Stimulated activated CD8-positive, alpha-beta memory T cell treated with anti-CD3 and anti-CD28 coated beads, Interleukin-12 subunit alpha, Interleukin-12 subunit beta, amount 100 ng/mL, for 1 hour (primary cell): ENCODE data around the gene NMRK2.

Experiments used
- DNase-seq: peaks from one replicate; pipeline ENCODE4 v3.0.0-alpha.2; 2020; ENCODE audit warnings: low read depth

The NMRK2 gene

DNA sequence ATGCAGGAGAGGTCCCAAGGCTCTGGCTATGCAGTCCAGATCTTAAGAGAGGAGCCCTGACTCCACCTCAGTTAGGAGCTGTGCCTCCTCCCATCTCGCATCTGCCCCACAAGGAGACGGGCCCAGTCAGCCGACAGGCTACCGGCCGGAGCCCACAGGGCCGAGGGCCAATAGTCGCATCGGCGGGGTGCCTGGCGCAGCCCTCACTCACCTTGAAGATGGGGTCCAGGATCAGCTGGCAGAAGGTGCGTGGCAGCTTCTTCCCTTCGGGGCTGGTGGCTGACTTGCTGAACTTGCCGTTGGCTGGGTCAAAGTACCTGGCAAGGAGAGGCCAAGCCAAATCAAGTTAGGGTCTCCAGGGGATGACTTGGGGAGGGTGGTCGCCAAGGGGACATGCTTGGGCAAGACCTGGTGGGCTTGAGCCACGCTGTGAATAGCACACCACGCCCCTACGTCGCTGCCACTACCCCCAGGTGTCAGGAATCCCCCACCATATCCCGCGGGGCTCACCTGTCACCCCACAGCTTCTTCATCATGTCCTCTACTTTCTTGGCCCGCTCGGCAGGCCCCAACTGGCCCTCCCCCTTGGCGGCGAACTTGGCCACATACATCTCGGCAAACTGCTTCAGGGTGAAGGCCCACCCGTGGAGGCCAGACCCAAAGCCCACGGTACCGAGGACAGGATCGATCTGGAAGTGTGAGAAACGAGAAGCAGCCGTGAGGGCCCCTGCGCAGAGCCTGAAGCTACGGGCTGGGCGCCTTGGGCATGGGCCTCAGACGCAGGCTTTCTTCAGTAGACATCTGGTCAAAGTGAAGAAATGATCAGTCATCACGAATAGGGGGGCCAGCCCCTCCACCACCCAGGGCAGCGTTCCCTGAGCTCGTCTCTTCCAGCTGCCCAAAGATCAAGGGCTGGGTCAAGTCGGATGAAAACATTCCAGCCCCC is 49.1 kb downstream of the NMRK2 start:
- no peak for DNase-seq

DNA sequence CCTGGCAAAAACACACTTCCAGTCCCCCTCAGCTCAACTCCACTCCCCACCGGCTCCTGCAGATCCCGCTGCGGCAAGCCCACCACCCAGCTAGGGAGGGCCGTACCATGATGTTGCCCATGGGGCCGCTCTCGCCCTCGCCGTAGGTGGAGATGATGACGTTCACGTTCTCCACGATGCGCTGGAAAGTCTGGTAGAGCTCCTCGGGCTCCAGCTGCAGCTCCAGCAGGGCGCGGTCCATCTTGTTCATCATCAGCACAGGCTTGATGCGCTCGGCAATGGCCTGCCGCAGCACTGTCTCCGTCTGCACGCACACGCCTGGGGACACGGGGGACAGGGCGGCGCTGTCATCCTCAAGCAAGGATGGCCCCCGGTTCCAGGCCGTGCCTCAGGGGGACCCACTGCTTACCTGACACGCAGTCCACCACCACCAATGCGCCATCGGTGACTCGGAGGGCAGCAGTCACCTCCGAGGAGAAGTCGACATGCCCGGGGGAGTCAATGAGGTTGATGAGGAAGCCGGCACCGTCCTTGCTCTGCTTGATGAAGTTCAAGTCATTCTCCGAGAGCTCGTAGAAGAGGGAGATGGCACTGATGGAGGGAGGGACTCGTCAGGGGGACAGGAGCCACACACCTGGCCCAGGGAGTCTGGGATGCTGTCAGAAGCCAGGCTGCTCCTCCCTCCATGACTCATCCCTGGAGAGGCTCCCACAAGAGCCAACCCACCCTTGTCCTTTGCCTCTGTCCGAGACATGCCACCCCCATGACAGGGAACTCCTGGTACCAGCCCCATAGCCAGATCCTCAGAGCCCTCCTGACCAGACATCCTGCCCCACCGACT is 50.1 kb downstream of the NMRK2 start:
- DNase-seq: no peak

DNA sequence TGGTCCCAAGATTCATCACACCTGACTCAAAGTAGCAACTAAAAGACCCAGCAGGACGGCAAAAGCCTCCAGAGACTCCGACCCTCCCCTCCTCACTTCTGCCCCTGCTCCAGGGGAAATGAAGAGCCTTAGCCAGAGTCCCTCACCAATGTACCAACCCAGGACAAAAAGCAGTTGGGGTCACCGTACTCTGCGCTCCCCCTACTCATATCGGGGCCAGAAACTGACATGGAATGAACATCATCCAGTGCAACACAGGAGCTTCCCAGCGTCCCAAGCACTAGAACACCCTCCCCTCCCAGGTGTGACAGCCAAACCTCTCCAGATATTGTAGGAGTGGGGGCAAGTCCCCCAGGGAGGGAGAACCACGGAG is 50.7 kb downstream of the NMRK2 start:
- no peak for DNase-seq

DNA sequence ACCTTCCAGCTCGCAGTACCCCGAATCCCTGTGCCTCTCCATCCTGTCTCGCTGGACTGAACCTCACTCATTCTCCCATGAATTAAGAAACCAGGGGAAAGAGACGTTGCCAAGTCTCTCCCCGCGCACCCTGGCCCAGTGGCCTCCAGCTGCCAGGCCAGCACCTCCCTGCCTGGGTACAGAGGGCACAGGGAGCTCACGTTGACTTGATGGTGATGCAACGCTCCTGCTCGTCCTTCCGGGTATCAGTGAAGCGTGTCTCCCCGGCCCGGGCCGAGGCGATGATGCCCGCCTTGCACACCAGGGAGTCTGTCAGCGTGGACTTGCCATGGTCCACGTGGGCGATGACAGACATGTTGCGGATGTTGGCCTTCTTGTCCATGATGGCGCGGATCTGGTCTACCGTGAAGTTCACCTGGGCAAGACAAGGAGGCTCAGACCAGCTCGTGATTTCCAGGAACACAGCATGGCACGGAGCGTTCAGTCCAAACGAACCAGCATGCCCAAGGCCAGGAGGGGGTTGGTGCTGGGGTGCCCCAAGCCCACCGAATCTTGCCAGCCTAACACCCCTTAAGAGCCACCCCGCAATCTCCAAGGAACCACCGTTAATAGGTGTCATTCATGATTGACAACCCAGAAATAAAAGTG is 51.2 kb downstream of the NMRK2 start:
- DNase-seq: no peak

DNA sequence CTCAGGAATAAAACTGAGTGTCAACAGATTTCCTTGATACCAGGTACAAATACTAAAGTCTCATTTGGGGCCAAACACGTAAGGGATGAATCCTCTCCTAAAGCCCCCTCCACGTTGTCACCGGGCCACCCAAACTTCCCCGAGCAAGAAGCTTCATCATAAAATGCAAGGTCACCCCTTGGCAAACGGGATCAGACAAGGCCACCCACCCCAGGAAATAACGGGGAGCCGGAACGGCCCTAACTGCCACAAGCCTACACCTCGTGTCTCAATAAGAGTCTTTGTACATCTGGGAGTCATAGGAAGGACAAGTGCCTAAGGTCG is 51.7 kb downstream of the NMRK2 start:
- no peak for DNase-seq

DNA sequence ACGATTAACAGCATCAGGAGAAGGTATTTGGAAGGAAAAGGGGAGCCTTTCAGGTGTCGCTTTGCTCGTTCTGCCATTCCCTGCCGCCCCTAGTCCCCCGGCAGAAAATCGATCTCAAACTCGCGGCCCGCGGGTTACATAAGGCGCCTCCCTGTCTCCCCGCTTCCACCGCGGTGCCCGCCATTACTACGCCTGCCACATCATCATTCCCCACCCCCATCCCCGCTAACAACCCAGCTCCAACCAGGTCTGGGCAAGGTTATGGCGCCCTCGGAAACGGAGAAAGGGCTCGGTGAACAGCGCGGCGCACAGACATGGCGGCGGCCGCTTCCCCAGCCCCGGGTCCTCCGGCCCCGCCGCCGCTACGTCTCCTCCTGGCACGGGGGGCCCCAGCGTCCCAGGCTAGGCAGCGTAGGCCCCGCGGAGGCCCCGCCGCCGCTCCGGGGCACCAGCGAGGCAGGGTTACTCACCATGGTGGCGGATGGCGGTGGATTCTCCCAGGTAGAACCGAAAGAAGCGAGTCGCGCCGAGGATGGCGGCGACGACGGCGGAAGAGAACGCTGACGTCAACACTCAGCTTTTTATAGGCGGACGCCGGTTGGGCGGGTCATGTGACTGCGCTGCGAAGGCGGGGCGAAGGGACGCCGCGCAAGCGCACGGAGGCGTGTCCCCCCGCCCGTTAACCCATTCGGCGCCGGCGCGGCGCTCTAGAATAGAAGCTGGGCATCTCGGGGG is 52.2 kb downstream of the NMRK2 start, which contains the start of gene EEF2:
Gene EEF2, minus strand, starts transcription at position 556 of the 735 bp plus-strand sequence. Its CDS starts 83 bp downstream, at position 473.
- DNase-seq: peak; percentile 90

DNA sequence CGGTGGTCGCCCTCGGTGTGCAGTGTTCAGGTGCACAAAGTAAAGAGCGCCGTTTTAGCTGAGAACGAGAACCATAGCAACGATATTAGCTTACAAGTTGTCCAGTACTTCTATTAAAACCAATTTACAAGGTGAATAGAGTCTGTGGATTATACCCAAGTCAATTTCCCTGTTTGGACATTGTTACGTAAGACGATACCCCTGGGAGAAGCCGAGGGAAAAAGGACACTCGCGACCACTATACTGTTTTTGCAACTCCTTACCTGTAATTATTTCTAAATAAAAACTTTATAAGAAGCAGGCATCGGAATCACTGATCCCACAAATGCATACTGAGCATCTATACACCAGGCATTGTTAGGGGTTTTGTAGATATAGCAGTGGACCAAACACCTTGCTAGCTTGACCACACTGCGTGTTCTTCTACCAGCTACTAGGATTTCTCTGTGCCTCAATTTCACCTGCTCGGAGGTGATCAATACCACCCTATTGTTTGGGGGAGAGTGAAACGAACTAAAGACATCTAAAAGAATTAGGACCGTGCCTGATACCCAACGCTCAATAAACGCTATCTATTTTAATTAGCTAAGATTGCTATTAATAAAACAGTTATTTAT is 52.9 kb downstream of the NMRK2 start:
- no peak for DNase-seq

DNA sequence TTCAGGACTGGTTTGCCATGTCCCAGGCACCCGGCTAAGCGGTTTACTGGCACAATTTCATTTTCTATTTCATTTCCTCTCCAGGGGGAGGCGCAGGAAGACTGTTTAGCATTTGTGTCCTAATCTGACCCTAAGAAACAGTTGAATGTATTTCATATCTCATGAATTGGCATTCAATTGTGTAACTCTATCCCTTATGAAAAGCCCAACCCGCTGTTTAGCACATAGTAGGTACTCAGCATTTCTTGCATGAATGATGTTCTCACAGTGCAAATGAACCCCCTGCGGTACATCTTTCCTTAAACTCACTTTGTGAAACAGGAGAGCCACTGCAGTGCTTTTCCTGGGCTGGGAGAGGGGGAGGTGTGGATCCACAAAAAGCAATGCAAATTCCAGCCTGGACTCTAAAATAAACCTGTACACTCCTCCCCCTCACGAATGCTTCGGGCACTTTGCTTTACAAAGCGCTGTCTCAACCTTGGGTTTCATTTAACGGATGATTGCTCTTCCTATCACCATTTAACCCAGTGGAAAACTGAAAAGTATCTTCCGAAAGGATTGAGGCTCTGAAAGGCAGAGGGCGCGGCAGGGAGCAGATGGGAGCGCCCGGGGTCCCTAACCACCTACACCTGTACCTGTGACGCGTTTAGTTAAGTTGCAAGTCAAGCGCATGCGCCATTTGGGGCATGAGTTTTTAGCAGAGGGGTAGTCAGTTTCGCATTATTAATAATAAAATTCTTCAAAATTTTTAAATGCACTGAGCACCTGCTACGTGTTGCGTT is 53.6 kb downstream of the NMRK2 start:
- peak; percentile 49 for DNase-seq

DNA sequence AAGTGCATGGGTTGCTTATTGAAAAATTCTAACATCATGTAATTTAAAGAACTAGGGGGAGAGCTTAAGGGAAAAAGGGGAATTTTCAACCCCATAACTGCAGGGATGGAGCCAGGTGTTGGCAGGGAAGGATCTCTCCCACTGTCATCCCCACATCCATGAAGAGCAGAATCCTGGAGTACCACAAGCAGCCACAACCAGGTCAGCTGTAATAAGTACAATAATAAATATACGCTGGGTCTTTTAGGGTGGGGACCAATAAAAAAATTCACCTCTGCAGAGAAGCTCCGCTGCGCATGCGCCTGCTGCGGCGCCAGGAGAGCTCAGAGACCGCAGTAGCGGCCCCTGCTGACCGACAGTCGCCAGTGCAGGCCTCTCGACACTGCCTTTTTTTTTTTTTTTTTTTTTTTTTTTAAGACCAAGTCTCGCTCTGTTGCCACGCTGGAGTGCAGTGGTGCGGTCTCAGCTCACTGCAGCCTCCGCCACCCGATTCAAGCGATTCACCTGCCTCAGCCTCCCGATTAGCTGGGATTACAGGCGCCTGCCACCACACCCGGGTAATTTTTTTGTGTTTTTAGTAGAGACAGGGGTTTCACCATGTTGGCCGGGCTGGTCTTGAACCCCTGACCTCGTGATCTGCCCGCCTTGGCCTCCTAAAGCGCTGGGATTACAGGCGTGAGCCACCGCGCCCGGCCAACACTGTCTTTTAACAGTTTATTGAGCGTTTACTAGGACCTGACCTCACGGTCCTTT is 54.9 kb downstream of the NMRK2 start:
- peak; percentile 75 for DNase-seq

DNA sequence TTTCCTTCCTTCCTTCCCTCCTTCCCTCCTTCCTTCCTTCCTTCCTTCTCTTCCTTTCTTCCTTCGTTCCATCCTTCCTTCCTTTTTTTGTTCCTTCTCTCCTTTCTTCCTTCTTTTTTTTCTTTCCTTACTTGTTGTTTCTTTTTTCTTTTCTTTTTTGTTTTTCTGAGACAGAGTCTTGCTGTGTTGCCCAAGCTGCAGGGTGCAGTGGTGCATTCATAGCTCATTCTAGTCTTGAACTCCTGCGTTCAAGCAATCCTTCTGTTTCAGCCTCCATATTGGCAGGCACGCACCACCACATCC is 57.9 kb downstream of the NMRK2 start:
- no peak for DNase-seq
